ENCODE results near the gene TRIM7.
A peak's percentile ranks its signal among the peaks of the same experiment; 100 is the strongest.
"Not testable (repeated sequence)": the region's sequence is repeated elsewhere in the genome, so short reads cannot be mapped to it uniquely, and the experiment has no call there.

TRIM7 gene

GRCh38 chr5:181161534-181162175, 43.3 kb downstream of the TRIM7 start:
- TF ChIP-seq CTCF (conservative IDR thresholded peaks at IDR 0.05; ENCODE audit: control insufficient read depth, insufficient read depth, low read depth, low read length), result no peak
- H3K4me3 ChIP-seq (ENCODE audit: control insufficient read depth, low read depth, low read length), result no peak overlapping the region
- no peak for DNase-seq (ENCODE audit: low read depth)

DNA sequence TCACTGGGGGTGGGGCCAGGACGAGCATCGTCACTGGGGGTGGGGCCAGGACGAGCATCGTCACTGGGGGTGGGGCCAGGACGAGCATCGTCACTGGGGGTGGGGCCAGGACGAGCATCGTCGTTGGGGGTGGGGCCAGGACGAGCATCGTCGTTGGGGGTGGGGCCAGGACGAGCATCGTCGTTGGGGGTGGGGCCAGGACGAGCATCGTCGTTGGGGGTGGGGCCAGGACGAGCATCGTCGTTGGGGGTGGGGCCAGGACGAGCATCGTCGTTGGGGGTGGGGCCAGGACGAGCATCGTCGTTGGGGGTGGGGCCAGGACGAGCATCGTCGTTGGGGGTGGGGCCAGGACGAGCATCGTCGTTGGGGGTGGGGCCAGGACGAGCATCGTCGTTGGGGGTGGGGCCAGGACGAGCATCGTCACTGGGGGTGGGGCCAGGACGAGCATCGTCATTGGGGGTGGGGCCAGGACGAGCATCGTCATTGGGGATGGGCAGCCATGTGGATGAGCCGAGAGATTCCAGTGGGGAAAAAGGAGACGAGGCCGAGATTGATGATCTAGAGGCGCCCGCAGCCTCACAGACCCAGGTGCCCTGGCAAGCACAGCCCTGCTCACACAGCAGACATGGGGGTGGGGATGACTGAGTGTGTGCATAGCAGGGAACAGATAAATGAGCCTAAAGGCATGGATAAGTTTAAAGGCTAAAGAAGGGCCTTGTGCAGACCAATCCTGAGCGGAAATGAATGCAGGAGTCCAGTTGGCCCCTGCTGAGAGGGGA, 44.1 kb downstream of the TRIM7 start:
- DNase-seq (ENCODE audit: low read depth), result peak; percentile 81
- not testable (repeated sequence) for H3K4me3 ChIP-seq (ENCODE audit: control insufficient read depth, low read depth, low read length)

DNA sequence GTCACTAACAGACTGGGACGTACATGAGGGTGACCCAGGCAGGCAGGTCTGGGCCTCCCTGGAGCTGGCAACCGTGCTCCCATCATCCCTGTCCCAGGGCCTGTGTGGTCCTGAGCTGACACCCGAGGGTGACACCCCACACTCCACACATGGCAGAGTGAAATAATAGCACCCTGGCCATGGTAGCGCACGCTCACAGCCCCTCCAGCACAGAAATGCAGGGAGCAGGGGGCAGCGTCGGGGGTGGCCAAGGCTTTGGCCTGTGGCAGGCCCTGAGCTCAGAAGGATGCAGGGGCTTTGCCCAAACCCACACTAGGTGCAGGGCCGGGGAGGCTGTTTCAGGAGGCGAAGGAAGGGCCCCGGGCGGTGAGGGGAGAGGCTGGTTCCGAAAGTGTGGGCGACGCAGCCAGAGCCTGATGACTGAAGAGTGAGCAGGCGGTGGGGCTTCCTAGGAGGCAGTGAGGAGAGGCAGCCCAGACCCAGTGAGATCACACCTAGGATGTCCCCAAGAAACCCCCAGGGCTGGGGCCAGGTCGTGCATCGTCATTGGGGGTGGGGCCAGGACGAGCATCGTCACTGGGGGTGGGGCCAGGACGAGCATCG, 44.7 kb downstream of the TRIM7 start:
- peak; percentile 82 for DNase-seq (ENCODE audit: low read depth)
- peak overlapping the region; percentile 46 for H3K4me3 ChIP-seq (ENCODE audit: control insufficient read depth, low read depth, low read length)
- no peak for TF ChIP-seq CTCF (conservative IDR thresholded peaks at IDR 0.05; ENCODE audit: control insufficient read depth, insufficient read depth, low read depth, low read length)

DNA sequence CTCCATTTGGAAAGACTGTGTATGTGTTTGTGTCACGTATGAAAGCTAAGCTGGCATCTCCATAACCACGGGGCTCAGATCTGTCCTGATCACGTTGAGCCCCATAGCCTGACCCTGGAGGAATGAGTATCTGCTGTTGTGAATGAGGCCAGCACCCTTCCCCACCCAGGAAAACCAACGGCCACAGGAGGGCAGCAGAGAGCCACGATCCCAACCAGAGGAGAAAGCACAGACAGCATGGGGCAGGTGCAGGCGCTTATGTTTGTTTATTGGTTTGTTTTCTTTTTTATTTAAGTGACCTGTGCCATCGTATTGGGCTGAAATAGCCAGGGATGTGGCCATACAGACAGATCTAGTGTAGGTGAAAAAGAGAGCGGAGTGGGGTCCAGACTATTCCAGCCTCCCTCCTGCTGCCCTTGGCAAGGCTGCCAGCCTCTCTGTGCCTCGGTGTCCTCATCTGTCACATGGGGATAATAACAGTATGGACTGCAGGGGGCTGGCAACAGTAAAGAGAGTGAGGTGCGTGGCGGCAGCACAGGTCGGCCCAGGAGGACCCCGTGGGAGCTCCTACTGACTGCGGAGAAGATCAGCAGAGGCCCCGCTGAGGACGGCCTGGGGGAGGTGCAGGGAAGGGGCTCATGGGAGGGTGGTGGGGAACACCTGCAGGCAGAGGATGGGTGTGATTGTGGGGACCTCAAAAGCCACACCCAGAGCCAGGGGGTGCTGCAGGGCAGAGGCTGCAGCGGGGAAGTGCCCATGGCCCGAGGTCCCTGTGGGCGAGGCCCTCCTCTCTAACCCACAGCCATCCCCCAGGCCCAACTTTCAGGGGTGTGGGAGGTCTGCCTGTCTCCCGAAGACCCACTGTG, 45.5 kb downstream of the TRIM7 start:
- peak; percentile 78 for DNase-seq (ENCODE audit: low read depth)
- TF ChIP-seq CTCF (conservative IDR thresholded peaks at IDR 0.05; ENCODE audit: control insufficient read depth, insufficient read depth, low read depth, low read length), result peak; percentile 90
- H3K4me3 ChIP-seq (ENCODE audit: control insufficient read depth, low read depth, low read length), result no peak overlapping the region

DNA sequence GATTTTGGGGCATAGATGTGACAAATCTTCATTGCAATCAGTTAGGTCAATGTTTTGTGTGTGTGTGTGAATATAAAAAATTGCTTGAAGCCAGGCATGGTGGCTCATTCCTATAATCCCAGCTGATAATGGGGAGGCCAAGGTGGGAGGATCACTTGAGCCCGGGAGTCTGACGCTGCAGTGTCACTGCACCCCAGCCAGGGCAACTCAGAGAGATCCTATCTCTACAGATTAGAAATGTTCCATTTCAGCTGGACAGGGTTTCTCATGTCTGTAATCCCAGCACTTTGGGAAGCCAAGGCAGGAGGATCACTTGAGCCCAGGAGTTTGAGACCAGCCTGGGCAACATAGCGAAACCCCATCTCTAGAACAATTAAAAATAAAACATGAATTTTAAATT, 46.1 kb downstream of the TRIM7 start:
- no peak overlapping the region for H3K4me3 ChIP-seq (ENCODE audit: control insufficient read depth, low read depth, low read length)
- no peak for TF ChIP-seq CTCF (conservative IDR thresholded peaks at IDR 0.05; ENCODE audit: control insufficient read depth, insufficient read depth, low read depth, low read length)
- no peak for DNase-seq (ENCODE audit: low read depth)

DNA sequence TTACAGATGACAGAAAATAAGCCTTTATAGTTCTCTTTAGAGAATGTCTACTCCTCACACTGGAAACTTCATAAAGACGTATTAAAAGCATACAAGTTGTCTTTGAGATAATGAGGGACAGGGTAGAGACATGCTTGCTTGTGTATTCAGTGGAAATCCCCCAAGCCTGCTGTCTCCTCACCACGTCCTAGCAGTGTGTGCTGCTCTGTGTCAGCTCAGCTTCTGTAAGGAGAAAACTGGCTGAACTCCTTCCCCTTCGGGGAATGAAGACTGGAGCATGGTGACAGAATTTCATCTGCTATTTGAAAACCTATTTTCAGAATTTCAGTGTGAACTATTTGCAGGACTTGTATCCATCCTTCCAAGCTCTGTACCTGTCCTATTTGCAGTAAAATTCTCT, 48.2 kb downstream of the TRIM7 start:
- DNase-seq (ENCODE audit: low read depth), result no peak
- no peak for TF ChIP-seq CTCF (conservative IDR thresholded peaks at IDR 0.05; ENCODE audit: control insufficient read depth, insufficient read depth, low read depth, low read length)
- no peak overlapping the region for H3K4me3 ChIP-seq (ENCODE audit: control insufficient read depth, low read depth, low read length)

All from fibroblast of mammary gland (primary cell).